Sigmoid colon (tissue), 7 donors: ENCODE results near the gene BCL2L2. TPM values are rescaled to one million over a fixed set of nuclear protein-coding genes. Genes with fewer than 3 reads are reported as not detected.

Experiments used
- DNase-seq: peaks from one replicate; pipeline ENCODE4 v3.0.0-alpha.2; 2019
- H3K27ac ChIP-seq, 4 donors: fragments of 200-600 bp; sonication (generic); one replicate each; pipeline ENCODE4 v1.5.1; 2016 to 2019; ENCODE audit warnings: mild to moderate bottlenecking in 1 of 4
- H3K27me3 ChIP-seq, 3 donors: fragments of 200-600 bp; sonication (generic); one replicate each; pipeline ENCODE4 v1.5.1; 2019; ENCODE audit warnings: mild to moderate bottlenecking in 1 of 3
- H3K36me3 ChIP-seq, 4 donors: fragments of 200-600 bp; sonication (generic); one replicate each; pipeline ENCODE4 v1.5.1; 2016 to 2019
- H3K4me1 ChIP-seq, 4 donors: fragments of 200-600 bp; sonication (generic); one replicate each; pipeline ENCODE4 v1.5.1; 2017 to 2019
- H3K4me3 ChIP-seq, 4 donors: fragments of 200-600 bp; sonication (generic); one replicate each; pipeline ENCODE4 v1.5.1; 2017 to 2019; ENCODE audit warnings: mild to moderate bottlenecking in 2 of 4, moderate library complexity in 1 of 4
- H3K9me3 ChIP-seq, 4 donors: fragments of 200-600 bp in 3 of 4; sonication (generic) in 3 of 4; one replicate each; pipeline versions ENCODE4 v1.5.1 to v1.6.1; 2013 to 2019
- CTCF ChIP-seq, 4 experiments: fragments of 450-650 bp in 3 of 4; fragments of 200-600 bp in 1 of 4; IDR thresholded peaks; one replicate each; pipeline ENCODE4 v1.5.1; 2016 to 2019; ENCODE audit warnings: antibody characterized with exemption in 4 of 4, mild to moderate bottlenecking in 3 of 4, moderate library complexity in 2 of 4
- EP300 ChIP-seq, 4 donors: sonication (generic); formaldehyde crosslinking; IDR thresholded peaks; one replicate each; pipeline ENCODE4 v1.6.1; 2017; ENCODE audit warnings: antibody characterized with exemption in 4 of 4
- POLR2A ChIP-seq, 2 donors: fragments of 450-650 bp; IDR thresholded peaks; one replicate each; pipeline ENCODE4 v1.6.1; 2016; ENCODE audit warnings: antibody characterized with exemption in 2 of 2, mild to moderate bottlenecking in 2 of 2, moderate library complexity in 2 of 2
- POLR2AphosphoS5 ChIP-seq, 4 donors: sonication (generic); formaldehyde crosslinking; IDR thresholded peaks; one replicate each; pipeline ENCODE4 v1.6.1; 2017; ENCODE audit warnings: antibody characterized with exemption in 4 of 4
- WGBS, 2 donors: extraction: QIAGEN DNeasy Blood & Tissue Kit; methylation state at CpG; one replicate each; pipeline ENCODE4 v1.1.7; 2013; 5-methylcytosine and 5-hydroxymethylcytosine counted together
- intact Hi-C: fragments of 100-400 bp; cut with DNase I; formaldehyde crosslinking; loops from one replicate; pipeline ENCODE4 v1.15.1; 2023
- polyA plus RNA-seq, 3 donors: library from polyadenylated mRNA; stranded (reverse); fragments of 200-250 nt; gene quantifications; one replicate each; pipeline ENCODE4 v1.2.3, GENCODE V29; 2013
- total RNA-seq, 4 donors: library from RNA; depleted of rRNA; stranded (reverse); fragments of >200 nt; gene quantifications; one replicate each; pipeline ENCODE4 v1.1.0, GENCODE V29; 2016
- donor health status: healthy with polysubstance abuse.
- donor health status: Bipolar disorder and iron deficiency.
- donor health status: healthy.

BCL2L2 gene
- total and polyA plus RNA-seq, 7 donors = 57.0 to 118 (median 75.9) TPM

- Histone ChIP-seq H3K27me3 (no peaks in the 10 kb centered on the region), H3K36me3 (peaks cover 0 to 35% (median 5%) of the 10 kb centered on the region in 4 donors), H3K27ac (no peak overlapping the region), H3K4me3 (no peak overlapping the region), H3K4me1 (peaks cover 0 to 43% (median 40%) of the 10 kb centered on the region in 4 donors), H3K9me3 (no peaks in the 10 kb centered on the region)
- TF ChIP-seq POLR2A (IDR thresholded peaks at IDR 0.05) (no peak), CTCF (IDR thresholded peaks at IDR 0.05) (no peak), POLR2AphosphoS5 (IDR thresholded peaks at IDR 0.05) (no peak), EP300 (IDR thresholded peaks at IDR 0.05) (no peak)
- WGBS, 2 donors = 89 to 93% methylated on average over 1 of the region's 1 CpG
- no peak for DNase-seq
- intact Hi-C loops = no loop called here
Measured at GRCh38 chr14:23310546-23310945, 3.9 kb downstream of the BCL2L2 start.

GRCh38 chr14:23316300-23316699 lies 9.7 kb downstream of the BCL2L2 start:
- no peak for DNase-seq
- intact Hi-C loops = no loop called here
- Histone ChIP-seq H3K4me3 (no peak overlapping the region), H3K9me3 (no peaks in the 10 kb centered on the region), H3K27ac (no peak overlapping the region), H3K36me3 (peaks cover 0 to 6% (median under 1%) of the 10 kb centered on the region in 4 donors), H3K27me3 (no peaks in the 10 kb centered on the region), H3K4me1 (peaks cover 0 to 6% (median 6%) of the 10 kb centered on the region in 4 donors)
- TF ChIP-seq POLR2A (IDR thresholded peaks at IDR 0.05) (no peak), CTCF (IDR thresholded peaks at IDR 0.05) (no peak), POLR2AphosphoS5 (IDR thresholded peaks at IDR 0.05) (no peak), EP300 (IDR thresholded peaks at IDR 0.05) (no peak)
- WGBS, 2 donors = 91 to 94% methylated on average over 5 of the region's 5 CpGs

- intact Hi-C loops = loop anchor here (2.0 to 10.0 kb wide), 2 partner anchors 13 to 235 kb away; partner anchors contain the start of genes BCL2L2, THTPA and ZFHX2
- TF ChIP-seq POLR2AphosphoS5 (IDR thresholded peaks at IDR 0.05) (no peak), EP300 (IDR thresholded peaks at IDR 0.05) (no peak), POLR2A (IDR thresholded peaks at IDR 0.05) (no peak), CTCF (IDR thresholded peaks at IDR 0.05) (no peak)
- WGBS, 2 donors = 81 to 93% methylated on average over 17 of the region's 17 CpGs
- H3K27me3 ChIP-seq = no peaks in the 10 kb centered on the region
- no peaks in the 10 kb centered on the region for H3K9me3 ChIP-seq
- H3K36me3 ChIP-seq = peaks cover 13 to 24% (median 15%) of the 10 kb centered on the region in 4 donors
- H3K4me1 ChIP-seq = peaks cover 0 to 29% (median 21%) of the 10 kb centered on the region in 4 donors
- DNase-seq = peak; percentile 74
- H3K4me3 ChIP-seq = peak overlapping the region; percentile 39 to 98 (median 46)
- peak overlapping the region; percentile 91 to 99 (median 96) for H3K27ac ChIP-seq
Measured at GRCh38 chr14:23319746-23320583, 13.3 kb downstream of the BCL2L2 start.

- Histone ChIP-seq H3K27ac (peak within 1 kb of the TSS; percentile 97 to 99 (median 98)), H3K4me3 (peak within 1 kb of the TSS; percentile 95 to 99 (median 98)), H3K27me3 (no peaks in the 10 kb centered on the region), H3K36me3 (peaks cover 17 to 32% (median 19%) of the 10 kb centered on the region in 4 donors), H3K4me1 (peaks cover 0 to 29% (median 21%) of the 10 kb centered on the region in 4 donors), H3K9me3 (no peaks in the 10 kb centered on the region)
- no peak for TF ChIP-seq CTCF (IDR thresholded peaks at IDR 0.05)
- TF ChIP-seq POLR2AphosphoS5 (IDR thresholded peaks at IDR 0.05) = peak; percentile 64 to 84 (median 78)
- peak in 1 of 4 donors; percentile 24 for TF ChIP-seq EP300 (IDR thresholded peaks at IDR 0.05)
- TF ChIP-seq POLR2A (IDR thresholded peaks at IDR 0.05) = peak in 1 of 2 donors; percentile 6
- 4 to 6% methylated on average over 63 of the region's 63 CpGs for WGBS, 2 donors
- intact Hi-C loops = loop anchor here (2.0 to 10.0 kb wide), 2 partner anchors 14 to 234 kb away; partner anchors contain the start of genes BCL2L2, THTPA and ZFHX2
- DNase-seq = peak; percentile 100
Measured at GRCh38 chr14:23320584-23321571, 14.2 kb downstream of the BCL2L2 start, which contains the start of gene PABPN1. Gene PABPN1, plus strand, starts transcription at chr14:23321457. Its CDS starts 13 bp downstream, at chr14:23321470.
